Trophoblast cell (in vitro differentiated cells and primary cell): ENCODE data around the gene FANCF.

Experiments used
- DNase-seq, 2 donors: peaks; one replicate each; pipeline ENCODE4 v3.0.0-alpha.2; 2016
- H2AFZ ChIP-seq: 2 replicates; pipeline ENCODE4 v1.6.1; 2013; ENCODE audit warnings: low read length, moderate library complexity, mild to moderate bottlenecking; ENCODE audit not compliant: insufficient read depth, poor library complexity
- H2AK5ac ChIP-seq: 2 replicates; pipeline ENCODE4 v1.6.1; 2013; ENCODE audit warnings: mild to moderate bottlenecking, low read length
- H2BK120ac ChIP-seq: 2 replicates; pipeline ENCODE4 v1.6.1; 2013; ENCODE audit warnings: low read length, mild to moderate bottlenecking, moderate library complexity; ENCODE audit not compliant: insufficient read depth, poor library complexity
- H2BK12ac ChIP-seq: 2 replicates; pipeline ENCODE4 v1.6.1; 2013; ENCODE audit warnings: mild to moderate bottlenecking, low read length, moderate library complexity
- H2BK5ac ChIP-seq: 2 replicates; pipeline ENCODE4 v1.6.1; 2013; ENCODE audit warnings: low read length, low read depth, moderate library complexity, mild to moderate bottlenecking; ENCODE audit not compliant: poor library complexity
- H3K14ac ChIP-seq: 2 replicates; pipeline ENCODE4 v1.6.1; 2013; ENCODE audit warnings: mild to moderate bottlenecking, low read length
- H3K18ac ChIP-seq: 2 replicates; pipeline ENCODE4 v1.6.1; 2013; ENCODE audit warnings: mild to moderate bottlenecking, low read length
- H3K23ac ChIP-seq: 2 replicates; pipeline ENCODE4 v1.6.1; 2013; ENCODE audit warnings: low read length
- H3K27ac ChIP-seq: 2 replicates; pipeline ENCODE4 v1.5.1; 2013; ENCODE audit warnings: low read depth, mild to moderate bottlenecking, inconsistent platforms, low read length, moderate library complexity
- H3K27me3 ChIP-seq: 2 replicates; pipeline ENCODE4 v1.6.1; 2013; ENCODE audit warnings: inconsistent platforms, mild to moderate bottlenecking, low read length, moderate library complexity; ENCODE audit not compliant: insufficient read depth
- H3K36me3 ChIP-seq, 2 experiments: 1 replicate in 1 of 2; 2 replicates in 1 of 2; pipeline ENCODE4 v1.6.1; 2013; ENCODE audit warnings: low read length in 2 of 2, mild to moderate bottlenecking in 2 of 2, moderate library complexity in 1 of 2; ENCODE audit not compliant: insufficient read depth in 2 of 2, control insufficient read depth in 1 of 2
- H3K4ac ChIP-seq: 2 replicates; pipeline ENCODE4 v1.6.1; 2013; ENCODE audit warnings: low read depth, mild to moderate bottlenecking, low read length, moderate library complexity
- H3K4me1 ChIP-seq, 2 experiments: 1 replicate in 1 of 2; 2 replicates in 1 of 2; pipeline ENCODE4 v1.6.1; 2013; ENCODE audit warnings: low read length in 2 of 2, mild to moderate bottlenecking in 2 of 2, moderate library complexity in 1 of 2; ENCODE audit not compliant: insufficient read depth in 2 of 2, control insufficient read depth in 1 of 2
- H3K4me2 ChIP-seq: 2 replicates; pipeline ENCODE4 v1.6.1; 2013; ENCODE audit warnings: inconsistent platforms, mild to moderate bottlenecking, low read length, moderate library complexity
- H3K4me3 ChIP-seq: 2 replicates; pipeline ENCODE4 v1.5.1; 2013; ENCODE audit warnings: mild to moderate bottlenecking, low read depth, low read length, inconsistent platforms
- H3K79me1 ChIP-seq: one replicate; pipeline ENCODE4 v1.6.1; 2013; ENCODE audit warnings: low read length
- H3K79me2 ChIP-seq: 2 replicates; pipeline ENCODE4 v1.6.1; 2013; ENCODE audit warnings: low read length, mild to moderate bottlenecking; ENCODE audit not compliant: control insufficient read depth, insufficient read depth, poor library complexity
- H3K9ac ChIP-seq: 2 replicates; pipeline ENCODE4 v1.6.1; 2013; ENCODE audit warnings: mild to moderate bottlenecking, low read length
- H3K9me3 ChIP-seq: 2 replicates; pipeline ENCODE4 v1.6.1; 2013; ENCODE audit warnings: low read depth, mild to moderate bottlenecking, control low read depth, inconsistent platforms, low read length; ENCODE audit not compliant: insufficient read depth
- H4K12ac ChIP-seq: 2 replicates; pipeline ENCODE4 v1.6.1; 2013; ENCODE audit warnings: low read depth, mild to moderate bottlenecking, low read length, moderate library complexity
- H4K8ac ChIP-seq: 2 replicates; pipeline ENCODE4 v1.6.1; 2013; ENCODE audit warnings: low read depth, mild to moderate bottlenecking, low read length, moderate library complexity
- H4K91ac ChIP-seq: one replicate; pipeline ENCODE4 v1.6.1; 2013; ENCODE audit warnings: low read depth, mild to moderate bottlenecking, low read length, moderate library complexity
- WGBS: extraction: QIAGEN DNeasy Blood & Tissue Kit; methylation state at CpG from one replicate; pipeline ENCODE4 v1.1.7; 2013; ENCODE audit warnings: missing lambda C conversion rate; ENCODE audit not compliant: insufficient read length, insufficient coverage; ENCODE audit errors: extremely low coverage; 5-methylcytosine and 5-hydroxymethylcytosine counted together

FANCF gene

GRCh38 chr11:22669368-22669767, 43.7 kb upstream of the FANCF start:
- Histone ChIP-seq H3K23ac (no peak overlapping the region), H4K91ac (no peak overlapping the region), H3K4me1 (peaks cover 4 to 8% of the 10 kb centered on the region in 2 experiments), H3K4me3 (no peak overlapping the region), H3K27me3 (no peaks in the 10 kb centered on the region), H2AK5ac (no peak overlapping the region), H3K27ac (no peak overlapping the region), H2AFZ (no peak overlapping the region), H3K79me1 (no peaks in the 10 kb centered on the region), H3K9ac (no peak overlapping the region), H2BK5ac (no peak overlapping the region), H3K18ac (no peak overlapping the region), H3K36me3 (no peaks in the 10 kb centered on the region), H4K8ac (no peak overlapping the region), H4K12ac (no peak overlapping the region), H3K79me2 (no peaks in the 10 kb centered on the region), H3K4ac (no peak overlapping the region), H3K4me2 (no peak overlapping the region), H2BK12ac (no peak overlapping the region), H3K9me3 (no peaks in the 10 kb centered on the region), H2BK120ac (no peak overlapping the region), H3K14ac (no peak overlapping the region)
- WGBS: no CpG with 5 or more reads among the region's 2 CpGs
- DNase-seq: no peak

GRCh38 chr11:22668005-22668796, 42.6 kb upstream of the FANCF start:
- H3K27ac ChIP-seq: no peak overlapping the region
- no peak overlapping the region for H3K23ac ChIP-seq
- no peaks in the 10 kb centered on the region for H3K79me1 ChIP-seq
- H2AK5ac ChIP-seq: no peak overlapping the region
- H3K4me2 ChIP-seq: no peak overlapping the region
- H3K18ac ChIP-seq: no peak overlapping the region
- no peak overlapping the region for H2BK12ac ChIP-seq
- H3K36me3 ChIP-seq: no peaks in the 10 kb centered on the region
- H2BK5ac ChIP-seq: no peak overlapping the region
- H3K4ac ChIP-seq: no peak overlapping the region
- no peak for DNase-seq
- no peak overlapping the region for H2BK120ac ChIP-seq
- no peak overlapping the region for H4K8ac ChIP-seq
- no peak overlapping the region for H4K12ac ChIP-seq
- peaks cover 4 to 8% of the 10 kb centered on the region in 2 experiments for H3K4me1 ChIP-seq
- no peaks in the 10 kb centered on the region for H3K27me3 ChIP-seq
- H4K91ac ChIP-seq: no peak overlapping the region
- no peak overlapping the region for H3K9ac ChIP-seq
- no CpG with 5 or more reads among the region's 3 CpGs for WGBS
- H3K79me2 ChIP-seq: no peaks in the 10 kb centered on the region
- H3K14ac ChIP-seq: no peak overlapping the region
- no peaks in the 10 kb centered on the region for H3K9me3 ChIP-seq
- H2AFZ ChIP-seq: no peak overlapping the region
- no peak overlapping the region for H3K4me3 ChIP-seq

GRCh38 chr11:22666688-22667439, 41.2 kb upstream of the FANCF start:
- H2AK5ac ChIP-seq: no peak overlapping the region
- no peaks in the 10 kb centered on the region for H3K36me3 ChIP-seq
- H3K79me2 ChIP-seq: no peaks in the 10 kb centered on the region
- H3K27ac ChIP-seq: no peak overlapping the region
- peak overlapping the region; percentile 45 for H3K9ac ChIP-seq
- H3K79me1 ChIP-seq: no peaks in the 10 kb centered on the region
- no peak overlapping the region for H3K18ac ChIP-seq
- no peak overlapping the region for H4K91ac ChIP-seq
- H3K4me1 ChIP-seq: peaks cover 4 to 8% of the 10 kb centered on the region in 2 experiments
- H3K4me2 ChIP-seq: peak overlapping the region; percentile 85
- no peaks in the 10 kb centered on the region for H3K9me3 ChIP-seq
- H2BK120ac ChIP-seq: no peak overlapping the region
- H4K8ac ChIP-seq: no peak overlapping the region
- H3K4me3 ChIP-seq: peak overlapping the region; percentile 68
- no peak overlapping the region for H4K12ac ChIP-seq
- no CpG with 5 or more reads among the region's 40 CpGs for WGBS
- H3K27me3 ChIP-seq: no peaks in the 10 kb centered on the region
- H2AFZ ChIP-seq: peak overlapping the region; percentile 30
- no peak overlapping the region for H3K14ac ChIP-seq
- H3K4ac ChIP-seq: no peak overlapping the region
- no peak overlapping the region for H2BK12ac ChIP-seq
- H2BK5ac ChIP-seq: no peak overlapping the region
- H3K23ac ChIP-seq: no peak overlapping the region
- DNase-seq: no peak

GRCh38 chr11:22666325-22666687, 40.7 kb upstream of the FANCF start, which contains the start of gene GAS2:
GAS2 (plus strand) TSS chr11:22666611; CDS start chr11:22674870, 8,259 bp downstream.
- peak within 1 kb of the TSS; percentile 45 for H3K9ac ChIP-seq
- no peaks in the 10 kb centered on the region for H3K79me1 ChIP-seq
- H4K12ac ChIP-seq: no peak within 1 kb of the TSS
- no peak for DNase-seq
- H4K91ac ChIP-seq: no peak within 1 kb of the TSS
- no peak within 1 kb of the TSS for H2BK120ac ChIP-seq
- H3K4ac ChIP-seq: no peak within 1 kb of the TSS
- no peak within 1 kb of the TSS for H3K18ac ChIP-seq
- H3K14ac ChIP-seq: no peak within 1 kb of the TSS
- H2AK5ac ChIP-seq: no peak within 1 kb of the TSS
- peak within 1 kb of the TSS; percentile 30 for H2AFZ ChIP-seq
- H3K4me3 ChIP-seq: peak within 1 kb of the TSS; percentile 68
- WGBS: no CpG with 5 or more reads among the region's 8 CpGs
- H2BK12ac ChIP-seq: no peak within 1 kb of the TSS
- no peak within 1 kb of the TSS for H3K23ac ChIP-seq
- peaks cover 4 to 8% of the 10 kb centered on the region in 2 experiments for H3K4me1 ChIP-seq
- no peaks in the 10 kb centered on the region for H3K36me3 ChIP-seq
- no peak within 1 kb of the TSS for H4K8ac ChIP-seq
- H3K27ac ChIP-seq: no peak within 1 kb of the TSS
- H3K27me3 ChIP-seq: no peaks in the 10 kb centered on the region
- H3K4me2 ChIP-seq: peak within 1 kb of the TSS; percentile 85
- H2BK5ac ChIP-seq: no peak within 1 kb of the TSS
- H3K79me2 ChIP-seq: no peaks in the 10 kb centered on the region
- H3K9me3 ChIP-seq: no peaks in the 10 kb centered on the region
